Measurements from ENCODE around the gene SPPL2A. TPM values are rescaled to one million over a fixed set of nuclear protein-coding genes. Genes with fewer than 3 reads are reported as not detected.

SPPL2A gene
- total RNA-seq, 1 experiment from 2014 or later, result 64.4 TPM

- H4K5ac ChIP-seq (ENCODE audit: insufficient read length, low read depth, low read length), result no peak overlapping the region
- H2BK15ac ChIP-seq (ENCODE audit: low read depth, low read length), result no peak overlapping the region
Measured at GRCh38 chr15:50670115-50670514, 95.4 kb downstream of the SPPL2A start.

More at GRCh38 chr15:50670115-50670514, 95.4 kb downstream of the SPPL2A start:
- no peak overlapping the region for H2AK5ac ChIP-seq (ENCODE audit: insufficient read length, low read length)
- no CpG with 5 or more reads among the region's 2 CpGs for WGBS (ENCODE audit: extremely low coverage, insufficient read length, low lambda C conversion rate)
- H3K4me1 Mint-ChIP-seq, result peaks cover 4 to 5% of the 10 kb centered on the region in 2 experiments; a peak in 2 of 4 replicates
- no peak overlapping the region for H3K23ac ChIP-seq (ENCODE audit: insufficient read length, low read depth, low read length)
- peaks cover 3 to 4% of the 10 kb centered on the region in 2 experiments; a peak in 3 of 5 replicates for H3K9me3 Mint-ChIP-seq
- no peak overlapping the region for H3K4me2 ChIP-seq (ENCODE audit: insufficient read depth, insufficient read length, low read length)
- no peak overlapping the region for H2BK12ac ChIP-seq (ENCODE audit: insufficient read length, low read depth, low read length)
- H3K4ac ChIP-seq (ENCODE audit: low read depth, low read length), result no peak overlapping the region
- H4K20me1 ChIP-seq (ENCODE audit: control insufficient read depth, insufficient read depth, insufficient read length), result no peaks in the 10 kb centered on the region
- no peaks in the 10 kb centered on the region for H3K23me2 ChIP-seq (ENCODE audit: insufficient read length, low read depth, low read length, poor library complexity, severe bottlenecking)
- H3K27me3 Mint-ChIP-seq (ENCODE audit: low read depth), result no peaks in the 10 kb centered on the region
- H3K27me3 ChIP-seq (ENCODE audit: insufficient read depth, low read length), result no peaks in the 10 kb centered on the region
- H3K14ac ChIP-seq (ENCODE audit: insufficient read depth, low read length), result no peak overlapping the region
- H4K8ac ChIP-seq (replicated peaks; ENCODE audit: insufficient read length, low read depth, low read length), result no peak overlapping the region
- H2BK5ac ChIP-seq (ENCODE audit: insufficient read length, low read length), result no peak overlapping the region
- H3K27ac ChIP-seq (ENCODE audit: insufficient read length, low read depth, low read length), result no peak overlapping the region
- H3K79me2 ChIP-seq (ENCODE audit: insufficient read depth, low read length), result peaks cover under 1% of the 10 kb centered on the region; the same call in 1 of the 2 replicates
- no peaks in the 10 kb centered on the region for H3K9me3 ChIP-seq (ENCODE audit: control insufficient read depth, low read depth, low read length)
- no peak overlapping the region for H3K9ac ChIP-seq (ENCODE audit: extremely low read depth, insufficient read length, low read length)
- H2BK20ac ChIP-seq (ENCODE audit: low read depth, low read length, poor library complexity, severe bottlenecking), result no peak overlapping the region
- H3T11ph ChIP-seq (ENCODE audit: low read length), result no peak overlapping the region
- H3K18ac ChIP-seq (ENCODE audit: insufficient read length, low read depth, low read length), result no peak overlapping the region
- no peak overlapping the region for H3K56ac ChIP-seq (ENCODE audit: insufficient read length, low read depth, low read length)
- no peak overlapping the region for H2AFZ ChIP-seq (ENCODE audit: low read length)
- TF ChIP-seq CTCF (conservative IDR thresholded peaks at IDR 0.05), result no peak
- no peak overlapping the region for H2BK120ac ChIP-seq (ENCODE audit: low read depth, low read length, poor library complexity, severe bottlenecking)
- no peak overlapping the region for H3K4me3 Mint-ChIP-seq
- H3K36me3 Mint-ChIP-seq (ENCODE audit: insufficient read depth in 1 of 3, low read depth in 3 of 3), result peaks cover 20 to 36% (median 26%) of the 10 kb centered on the region in 3 experiments
- no peak for DNase-seq
- no peak overlapping the region for H3K27ac Mint-ChIP-seq
- no peaks in the 10 kb centered on the region for H3K4me1 ChIP-seq (ENCODE audit: insufficient read depth, low read length)
- no peak overlapping the region for H4K91ac ChIP-seq (ENCODE audit: insufficient read length, low read depth, low read length)
- H3K79me1 ChIP-seq (ENCODE audit: insufficient read depth, low read depth, low read length, poor library complexity, severe bottlenecking), result peaks cover 6% of the 10 kb centered on the region
